Stimulated activated CD4-positive, alpha-beta T cell treated with anti-CD3 and anti-CD28 coated beads, Interleukin-1b, Interleukin-23, amount 100 ng/mL, for 24 hours (primary cell): ENCODE results near the gene LCNL1.
A peak's percentile ranks its signal among the peaks of the same experiment; 100 is the strongest.

Experiments used
- DNase-seq, 4 experiments: peaks; one replicate each; pipeline ENCODE4 v3.0.0-alpha.2; 2020; ENCODE audit warnings: low read depth in 4 of 4, low spot score in 1 of 4

The LCNL1 gene

DNA sequence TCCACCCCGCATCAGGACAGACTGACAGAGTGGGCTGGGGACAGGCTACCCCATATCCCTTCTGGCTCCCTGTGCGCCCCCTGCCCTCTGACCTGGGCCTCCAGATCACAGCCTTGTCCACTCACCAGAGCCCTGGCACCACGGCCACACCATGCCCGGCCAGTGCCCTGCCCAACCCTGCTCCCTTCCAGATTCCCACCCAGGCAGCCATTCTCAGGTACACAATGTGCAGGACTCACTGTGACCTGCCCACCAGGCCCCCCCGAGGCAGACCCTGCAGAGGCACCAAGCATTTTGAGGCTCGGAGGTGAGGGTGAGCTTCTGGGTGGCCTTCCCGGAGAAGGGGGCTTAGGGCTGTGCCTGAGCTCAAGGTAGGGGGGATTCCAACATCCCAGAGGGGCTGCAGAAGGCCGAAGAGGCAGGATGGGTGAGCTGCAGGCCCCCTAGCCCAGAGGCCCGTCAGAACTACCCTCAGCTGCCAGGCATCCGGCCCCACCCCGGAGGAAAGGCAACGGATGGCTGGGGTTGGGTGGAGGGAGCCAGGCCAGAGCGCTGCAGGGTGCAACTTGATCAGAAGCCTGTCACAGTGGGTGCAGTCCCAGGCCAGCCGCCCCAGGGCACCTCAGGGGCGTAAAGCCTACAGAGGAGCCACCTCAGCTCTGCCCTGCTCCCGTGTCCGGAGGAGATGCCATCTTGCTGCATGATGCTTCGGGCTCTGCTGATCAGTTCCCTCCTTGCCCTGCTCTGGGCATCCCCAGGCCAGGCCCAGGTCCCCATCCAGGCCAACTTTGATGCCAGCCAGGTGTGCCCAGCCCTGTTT lies at the start of gene LCNL1:
Gene LCNL1, plus strand, starts transcription at position 762 of the 820 bp plus-strand sequence. CDS start 594 bp downstream, outside the sequence.
- DNase-seq: no peak

DNA sequence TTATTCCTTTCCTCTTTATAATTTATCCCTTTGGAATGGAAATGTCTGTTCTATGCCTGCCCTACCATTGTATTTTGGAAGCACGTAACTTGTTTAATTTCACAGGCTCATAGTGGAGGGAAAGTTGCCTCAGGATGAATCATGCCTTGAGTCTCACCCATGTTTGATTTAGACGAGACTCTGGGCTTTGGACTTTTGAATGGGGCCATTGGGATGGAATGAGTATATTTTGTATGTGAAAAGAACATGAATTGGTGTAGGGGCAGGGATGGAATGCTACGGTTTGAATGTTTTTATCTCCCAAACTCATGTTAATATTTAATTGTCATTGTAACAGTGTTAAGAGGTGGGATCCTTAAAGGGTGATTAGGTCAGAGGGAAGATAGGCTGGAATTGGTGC lies 48.5 kb upstream of the LCNL1 start:
- DNase-seq: no peak

DNA sequence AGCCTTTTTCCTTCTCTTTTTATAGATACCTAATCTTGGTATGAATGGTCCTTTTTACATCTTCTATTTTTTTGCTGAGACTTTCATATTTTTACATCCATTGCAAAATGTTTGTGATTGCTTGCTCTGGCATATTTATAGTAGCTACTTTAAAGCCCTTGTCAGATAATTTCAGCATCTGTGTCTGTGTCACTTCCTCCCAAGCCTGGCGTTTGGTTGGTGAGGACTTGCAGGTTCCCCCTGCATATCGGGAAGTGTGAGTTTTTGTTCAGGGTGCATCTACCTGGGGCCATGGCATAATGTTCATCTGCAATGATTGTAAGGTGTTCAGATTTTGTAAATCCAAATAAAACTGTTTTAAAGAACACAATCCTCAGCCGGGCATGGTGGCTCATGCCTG lies 47.1 kb upstream of the LCNL1 start:
- DNase-seq: no peak

DNA sequence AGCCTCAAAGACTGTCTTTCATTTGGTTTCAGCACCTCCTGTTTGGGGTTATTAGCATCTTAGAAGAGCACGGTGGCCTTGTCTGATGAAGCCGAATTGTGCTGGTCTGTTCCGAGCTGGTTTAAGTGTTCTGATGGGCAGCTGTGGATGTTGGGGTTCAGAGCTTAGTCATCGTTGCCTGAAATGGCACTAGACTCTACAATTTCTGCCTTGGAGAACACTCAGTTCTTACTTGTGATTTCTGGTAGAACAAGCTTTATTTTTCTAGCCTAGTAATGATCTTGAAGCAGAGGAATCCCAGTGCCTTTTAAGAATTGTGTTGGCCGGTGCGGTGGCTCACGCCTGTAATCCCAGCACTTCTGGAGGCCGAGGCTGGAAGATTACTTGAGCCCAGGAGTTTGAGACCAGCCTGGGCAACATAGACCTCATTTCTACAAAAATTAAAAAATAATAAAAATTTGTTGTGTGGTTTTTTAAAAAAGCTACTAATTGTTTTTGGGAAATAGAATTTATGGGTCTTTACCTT lies 46.1 kb upstream of the LCNL1 start:
- DNase-seq: no peak

DNA sequence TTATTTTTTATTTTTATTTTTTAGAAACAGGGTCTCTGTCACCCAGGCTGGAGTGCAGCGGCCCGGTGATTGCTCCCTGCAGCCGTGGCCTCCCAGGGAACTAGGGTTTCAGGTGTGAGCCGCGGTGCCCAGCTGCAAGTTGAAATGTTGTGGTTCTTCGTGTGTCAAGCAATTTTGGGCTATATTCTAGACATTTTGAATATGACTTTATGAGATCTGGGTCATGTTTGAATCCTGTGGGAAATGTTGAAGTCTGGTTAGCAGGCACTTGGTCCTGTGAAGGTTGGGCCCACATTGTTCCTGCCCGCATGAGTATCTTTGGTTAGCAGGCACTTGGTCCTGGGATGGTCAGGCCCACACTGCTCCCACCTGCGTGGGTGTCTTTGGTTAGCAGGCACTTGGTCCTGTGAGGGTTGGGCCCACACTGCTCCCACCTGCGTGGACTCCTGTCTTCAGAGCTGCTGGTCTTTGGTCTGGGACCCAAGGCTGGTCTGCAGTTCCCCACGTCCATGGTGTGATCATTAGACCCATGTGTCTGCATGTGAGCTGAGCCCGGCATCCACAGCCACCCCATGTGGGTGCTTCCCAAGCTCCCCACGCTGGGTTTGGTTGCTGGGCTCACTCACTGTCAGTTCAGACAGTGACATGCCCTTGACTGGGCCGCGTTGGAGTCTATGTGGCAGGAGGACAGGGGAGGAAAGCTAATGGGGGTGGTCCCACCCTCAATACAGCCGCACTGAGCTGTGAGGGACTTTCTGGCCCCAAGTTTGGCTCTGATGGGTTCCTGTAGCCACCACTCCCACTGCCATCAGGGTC lies 45.4 kb upstream of the LCNL1 start:
- no peak for DNase-seq

DNA sequence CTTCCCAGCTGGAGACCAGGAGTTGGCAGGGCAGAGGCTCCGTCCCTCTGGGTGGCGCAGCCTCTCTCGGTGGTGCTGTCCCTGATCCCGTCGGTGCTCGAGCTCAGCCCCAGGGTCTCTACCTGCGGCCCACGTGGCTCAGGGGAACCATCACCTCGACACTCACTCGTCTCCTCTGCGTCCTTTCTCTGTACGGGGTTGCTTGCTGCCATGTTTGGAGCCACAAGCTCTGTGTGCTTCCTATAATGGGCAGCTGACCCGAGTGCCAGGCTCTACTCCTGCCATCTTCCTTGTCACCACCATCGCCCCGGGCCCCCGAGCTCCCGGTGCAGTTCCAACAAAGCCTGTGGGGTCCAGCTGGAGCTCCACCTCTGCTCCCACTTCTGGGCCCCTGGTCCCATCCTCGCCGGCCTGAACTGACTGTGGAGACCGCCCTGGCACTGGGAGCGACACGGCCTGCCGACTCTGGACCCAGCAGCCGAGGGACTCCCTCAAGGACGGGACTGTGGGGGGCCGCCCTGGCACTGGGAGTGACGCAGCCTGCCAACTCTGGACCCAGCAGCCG lies 43.3 kb upstream of the LCNL1 start:
- DNase-seq: no peak

DNA sequence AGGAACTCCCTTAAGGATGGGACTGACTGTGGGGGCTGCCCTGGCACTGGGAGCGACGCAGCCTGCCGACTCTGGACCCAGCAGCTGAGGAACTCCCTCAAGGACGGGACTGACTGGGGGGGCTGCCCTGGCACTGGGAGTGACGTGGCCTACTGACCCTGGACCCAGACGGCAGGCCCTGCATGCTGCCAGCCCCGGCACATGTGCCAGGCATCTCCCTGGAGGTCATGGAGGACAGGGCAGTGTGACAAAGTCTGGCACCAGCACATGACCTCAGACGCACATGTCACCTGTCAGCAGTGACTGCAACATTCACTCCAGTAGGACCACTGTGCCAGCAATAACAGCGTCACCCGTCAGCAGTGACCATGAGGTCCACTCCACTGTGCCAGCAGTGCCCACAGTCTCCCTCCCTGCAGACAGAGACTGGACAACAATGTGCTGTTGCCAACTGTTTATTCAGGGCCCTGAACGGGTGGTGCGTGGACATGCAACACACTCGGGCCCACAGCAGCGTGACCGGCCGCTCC lies 42.7 kb upstream of the LCNL1 start:
- DNase-seq: no peak

DNA sequence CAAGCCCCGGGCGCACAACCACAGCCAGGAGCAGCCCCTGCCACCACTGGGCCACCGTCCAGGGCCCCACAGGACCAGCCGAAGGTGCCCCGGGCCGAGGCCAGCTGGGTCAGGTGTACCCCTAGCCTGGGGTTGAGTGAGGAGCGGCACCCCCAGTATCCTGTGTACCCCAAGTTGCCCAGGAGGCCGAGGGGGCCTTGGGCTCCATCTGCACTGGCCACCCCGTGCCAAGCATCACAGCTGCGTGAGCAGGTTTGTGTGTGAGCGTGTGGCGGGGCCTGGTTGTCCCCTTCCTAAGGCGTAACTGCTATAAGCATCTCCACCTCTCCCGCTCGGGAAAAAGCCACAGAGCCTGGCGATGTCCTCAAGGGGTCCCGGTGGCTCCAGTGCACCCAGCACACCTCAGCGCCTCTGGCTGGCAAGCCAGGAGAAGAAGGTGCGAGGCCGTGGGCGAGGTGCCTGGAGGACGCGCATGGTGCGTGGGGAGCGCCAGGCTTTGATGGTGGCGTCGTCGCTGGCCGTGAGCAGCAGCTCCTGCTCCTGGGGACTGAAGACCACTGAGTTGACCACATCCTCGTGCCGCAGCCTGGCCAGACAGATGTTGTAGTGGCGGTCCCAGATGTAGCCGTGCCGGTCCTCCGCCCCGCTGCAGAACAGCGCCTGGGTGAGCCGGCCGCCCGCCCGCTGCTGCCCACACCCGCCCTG lies 42.1 kb upstream of the LCNL1 start:
- no peak for DNase-seq

DNA sequence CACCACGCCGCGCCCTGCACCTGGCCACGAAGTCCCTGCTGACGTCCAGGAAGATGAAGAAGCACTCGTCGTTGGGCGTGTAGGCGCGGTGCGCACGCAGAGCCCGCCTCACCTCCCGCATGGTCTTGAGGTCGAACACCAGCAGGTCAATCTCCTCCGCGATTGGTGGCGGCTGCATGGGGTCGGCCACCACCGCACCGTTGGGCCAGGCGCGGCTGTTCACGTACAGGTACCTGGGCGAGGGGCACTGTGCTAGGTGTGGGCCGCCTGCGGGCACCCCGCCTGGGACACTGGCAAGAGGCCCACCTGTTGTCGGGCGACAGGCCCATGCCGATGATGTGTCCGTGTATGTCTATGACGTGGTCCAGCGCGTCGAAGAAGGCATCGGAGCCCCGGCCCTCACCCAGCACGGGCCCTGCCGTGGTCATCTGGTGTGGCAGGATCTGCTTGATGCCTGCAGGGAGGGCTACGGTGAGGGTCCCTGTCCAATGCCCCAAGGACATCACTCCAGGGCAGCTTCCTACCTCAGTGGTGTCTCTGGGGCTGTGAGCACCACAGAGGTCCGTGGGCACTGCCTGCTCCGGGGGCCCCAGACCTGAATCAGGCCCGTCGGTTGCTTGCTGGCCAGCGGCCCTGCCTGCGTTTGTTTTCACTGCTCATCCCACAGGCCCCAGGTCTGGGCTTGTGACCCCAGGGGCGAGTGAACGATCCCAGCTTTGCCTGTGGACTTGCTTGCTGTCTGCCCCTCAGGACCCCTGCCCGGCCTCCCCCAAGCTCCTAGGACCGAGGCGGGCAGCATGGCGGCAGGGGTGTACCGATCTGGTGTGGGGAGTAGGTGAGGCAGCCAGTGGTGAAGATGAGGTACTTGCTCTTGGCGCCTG lies 41.3 kb upstream of the LCNL1 start:
- DNase-seq: no peak

DNA sequence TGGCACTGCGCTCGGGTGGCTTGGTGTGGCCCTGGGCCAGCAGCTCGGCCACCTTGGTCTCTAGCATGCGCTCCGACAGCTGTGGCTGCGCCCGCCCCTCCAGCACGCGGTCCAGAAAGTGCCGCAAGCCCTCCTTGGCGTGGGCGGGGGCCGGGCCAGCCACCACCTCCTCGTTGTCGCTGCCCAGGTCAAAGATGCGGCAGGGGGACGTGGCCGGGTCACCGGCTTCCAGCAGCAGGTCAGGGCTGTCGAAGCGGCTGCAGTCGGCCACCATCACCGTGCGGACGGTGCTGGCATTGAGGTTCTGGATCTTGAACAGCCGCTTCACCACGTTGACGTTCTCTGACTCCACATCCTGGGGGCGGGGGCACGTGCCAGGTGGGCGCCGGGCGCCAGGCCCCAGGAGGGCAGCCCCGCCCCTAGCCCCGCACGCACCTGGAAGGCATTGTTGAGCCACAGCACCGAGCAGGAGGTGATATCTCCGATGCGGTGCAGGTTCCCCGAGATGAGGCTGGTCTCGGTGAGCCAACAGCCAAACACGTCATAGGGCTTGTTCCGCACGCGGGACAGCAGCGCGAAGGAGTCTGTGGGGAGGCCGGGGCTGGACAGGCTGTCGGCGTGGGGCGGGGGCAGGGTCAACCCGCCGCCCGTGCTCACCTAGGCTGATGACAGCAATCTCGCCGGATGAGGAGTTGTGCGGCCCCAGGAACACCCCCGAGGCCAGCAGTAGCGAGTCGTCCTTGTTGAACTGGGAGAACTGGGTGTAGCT lies 40.5 kb upstream of the LCNL1 start:
- DNase-seq: no peak

DNA sequence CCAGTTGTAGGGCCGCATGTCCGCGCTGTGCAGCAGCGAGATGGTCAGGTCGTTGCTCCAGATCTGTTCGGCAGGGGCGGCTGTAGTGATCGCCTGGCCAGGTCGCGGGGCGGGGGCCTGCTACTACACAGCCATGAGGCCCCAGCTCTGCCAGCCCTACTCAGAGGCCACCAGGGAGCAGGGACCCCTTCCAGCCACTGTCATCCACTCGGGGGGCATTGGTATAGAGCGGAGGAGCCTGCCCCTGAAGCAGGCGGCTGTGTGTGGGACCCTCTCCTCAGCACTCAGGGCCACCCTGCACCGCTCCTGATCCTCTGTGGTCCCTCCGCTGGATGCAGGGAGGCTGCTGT lies 39.9 kb upstream of the LCNL1 start:
- no peak for DNase-seq

DNA sequence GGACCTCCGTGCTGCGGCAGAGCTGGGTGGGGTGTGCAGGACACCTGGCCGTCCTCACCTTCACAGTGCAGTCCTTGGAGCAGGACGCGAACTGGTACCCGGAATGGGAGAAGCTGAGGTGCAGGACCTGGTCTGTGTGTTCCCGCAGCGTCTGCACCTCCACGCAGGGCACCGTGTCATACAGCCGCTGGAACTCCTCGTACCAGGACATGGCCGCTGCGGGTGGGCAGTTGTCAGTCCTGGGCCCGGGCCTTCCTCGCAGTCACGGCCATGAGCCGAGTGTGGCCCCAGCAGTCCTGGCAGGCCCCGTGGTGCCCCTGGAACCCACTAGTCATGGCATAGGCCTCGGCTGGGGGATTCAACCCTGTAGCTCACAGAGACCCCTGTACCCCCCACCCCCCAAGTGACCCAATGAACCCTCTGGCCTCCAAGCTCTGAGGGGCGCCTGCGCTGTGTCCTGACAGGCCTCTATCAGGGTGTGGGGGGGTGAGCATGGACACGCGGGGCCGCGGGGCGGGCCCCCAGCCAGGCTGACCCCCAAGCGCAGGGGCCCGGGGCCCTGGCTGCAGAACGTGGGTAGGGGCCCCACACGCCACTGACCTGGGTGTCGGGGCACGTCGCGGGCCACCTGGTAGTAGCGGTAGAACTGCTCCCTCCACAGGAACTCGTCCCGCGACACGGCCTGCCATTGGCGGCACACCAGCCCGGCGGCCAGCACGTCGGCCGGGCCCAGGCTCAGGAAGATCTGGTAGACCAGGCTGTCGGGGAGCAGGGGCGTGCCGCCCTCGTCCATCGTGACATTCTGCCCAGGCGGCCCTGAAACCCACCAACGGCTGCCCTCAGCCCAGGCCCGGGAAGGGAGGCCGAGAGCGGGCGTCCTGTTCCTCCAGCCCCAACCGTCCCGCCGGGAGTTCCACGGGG lies 39.2 kb upstream of the LCNL1 start:
- peak in 2 of 4 experiments; percentile 19 to 23 for DNase-seq

DNA sequence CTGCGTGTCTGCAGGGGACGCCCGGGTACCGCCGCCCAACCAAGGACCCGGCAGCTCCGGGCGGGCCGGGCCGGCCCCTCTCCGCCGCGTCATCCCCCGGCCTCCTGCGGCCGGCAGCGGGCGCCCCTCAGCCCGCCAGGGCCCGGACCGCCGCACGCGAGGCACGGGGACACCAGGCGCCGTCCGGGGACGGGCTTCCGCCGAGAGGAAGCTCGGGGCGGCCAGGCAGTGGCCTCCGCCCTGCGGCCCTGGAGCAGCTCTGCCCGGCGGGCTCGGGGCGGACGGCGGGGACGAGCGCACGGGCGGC lies 38.6 kb upstream of the LCNL1 start:
- no peak for DNase-seq

DNA sequence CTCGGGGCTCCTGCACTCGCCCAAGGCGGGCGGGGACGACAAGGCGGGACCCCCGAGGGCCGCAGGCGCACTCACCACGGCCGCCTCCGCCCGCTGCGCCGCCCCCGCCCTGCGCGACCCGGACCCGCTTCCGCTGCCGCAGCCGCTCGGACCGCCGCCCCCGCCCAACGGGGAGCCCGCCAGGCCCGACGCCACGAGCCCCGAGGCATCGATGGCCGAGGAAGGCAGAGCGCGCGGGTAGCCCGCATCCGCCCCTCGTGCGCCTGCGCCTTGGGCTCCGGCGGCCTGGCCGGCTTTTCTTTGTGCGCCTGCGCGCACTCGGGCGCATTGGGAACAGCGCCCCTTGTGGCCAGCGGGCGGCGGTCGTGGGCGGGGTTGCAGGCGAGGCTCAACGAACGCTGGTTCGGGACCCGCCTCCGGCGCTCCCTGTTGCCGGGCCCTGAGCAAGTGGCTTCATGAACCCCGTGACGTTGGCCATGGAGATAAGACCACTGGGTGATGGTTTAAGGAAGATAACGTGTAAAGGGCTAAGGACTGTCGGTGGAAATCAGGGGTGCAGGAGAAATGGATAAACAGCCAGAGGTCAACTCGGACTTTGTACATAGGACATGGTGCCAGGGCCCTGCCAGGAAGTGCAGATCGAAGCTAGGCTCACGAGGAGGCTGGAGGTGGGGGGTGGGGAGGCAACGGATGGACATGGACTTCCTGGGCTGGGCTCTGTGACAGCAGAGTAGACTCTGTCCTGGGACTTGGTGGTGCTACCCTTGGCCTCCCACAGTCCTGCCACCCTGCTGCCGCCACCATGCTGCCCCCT lies 38.1 kb upstream of the LCNL1 start, which contains the start of the genes C8G and FBXW5:
Gene C8G, plus strand, starts transcription at position 725 of the 814 bp plus-strand sequence. Its CDS starts 78 bp downstream, at position 803.
Gene FBXW5, minus strand, starts transcription at position 220 of the 814 bp plus-strand sequence. CDS start 655 bp downstream, outside the sequence.
- DNase-seq: peak; percentile 91 to 93 (median 92)

DNA sequence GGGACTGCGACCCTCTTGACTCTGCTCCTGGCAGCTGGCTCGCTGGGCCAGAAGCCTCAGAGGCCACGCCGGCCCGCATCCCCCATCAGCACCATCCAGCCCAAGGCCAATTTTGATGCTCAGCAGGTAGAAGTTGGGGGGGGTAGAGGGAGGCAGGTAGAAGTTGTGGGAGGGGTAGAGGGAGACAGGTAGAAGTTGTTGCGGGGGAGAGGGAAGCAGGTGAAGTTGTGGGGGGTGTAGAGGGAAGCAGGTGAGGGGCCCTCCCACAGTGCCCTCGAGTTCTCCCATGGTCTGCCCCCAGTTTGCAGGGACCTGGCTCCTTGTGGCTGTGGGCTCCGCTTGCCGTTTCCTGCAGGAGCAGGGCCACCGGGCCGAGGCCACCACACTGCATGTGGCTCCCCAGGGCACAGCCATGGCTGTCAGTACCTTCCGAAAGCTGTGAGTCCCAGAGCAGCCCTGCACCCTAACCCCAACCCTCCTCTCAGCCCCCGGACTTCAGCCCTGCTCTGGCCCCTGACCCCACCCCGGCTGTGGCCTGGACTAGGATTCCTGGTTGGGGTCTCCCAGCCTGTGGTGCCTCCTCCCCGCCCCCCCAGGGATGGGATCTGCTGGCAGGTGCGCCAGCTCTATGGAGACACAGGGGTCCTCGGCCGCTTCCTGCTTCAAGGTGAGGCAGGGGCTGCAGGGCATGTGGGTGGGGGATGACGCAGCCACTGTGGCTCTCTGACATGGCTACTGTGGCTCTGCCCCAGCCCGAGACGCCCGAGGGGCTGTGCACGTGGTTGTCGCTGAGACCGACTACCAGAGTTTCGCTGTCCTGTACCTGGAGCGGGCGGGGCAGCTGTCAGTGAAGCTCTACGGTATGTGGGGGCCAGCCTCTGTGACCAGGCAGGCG lies 37.2 kb upstream of the LCNL1 start:
- no peak for DNase-seq
